GM18526 (cell line): ENCODE measurements around the gene GOLIM4.

ENCODE experiments used
- POLR2A ChIP-seq: IDR thresholded peaks from 3 replicates; pipeline ENCODE4 v1.6.1; 2011; ENCODE audit not compliant: insufficient read length; ENCODE audit errors: extremely low read depth

GOLIM4 gene

GRCh38 chr3:168068346-168068745 is 27.4 kb downstream of the GOLIM4 start:
- no peak for TF ChIP-seq POLR2A

- no peak for TF ChIP-seq POLR2A
Measured at GRCh38 chr3:168066882-168067281, 28.8 kb downstream of the GOLIM4 start.

GRCh38 chr3:168065569-168065968 is 30.2 kb downstream of the GOLIM4 start:
- no peak for TF ChIP-seq POLR2A

GRCh38 chr3:168063122-168063521 is 32.6 kb downstream of the GOLIM4 start:
- no peak for TF ChIP-seq POLR2A

GRCh38 chr3:168062679-168063078 is 33.0 kb downstream of the GOLIM4 start:
- no peak for TF ChIP-seq POLR2A

- no peak for TF ChIP-seq POLR2A
Measured at GRCh38 chr3:168061332-168061996, 34.3 kb downstream of the GOLIM4 start.

- no peak for TF ChIP-seq POLR2A
Measured at GRCh38 chr3:168060317-168060716, 35.4 kb downstream of the GOLIM4 start.

GRCh38 chr3:168058481-168058880 is 37.2 kb downstream of the GOLIM4 start:
- no peak for TF ChIP-seq POLR2A

- no peak for TF ChIP-seq POLR2A
Measured at GRCh38 chr3:168054447-168054846, 41.3 kb downstream of the GOLIM4 start.

- TF ChIP-seq POLR2A = no peak
Measured at GRCh38 chr3:168053115-168053514, 42.6 kb downstream of the GOLIM4 start.

GRCh38 chr3:168052515-168052914 is 43.2 kb downstream of the GOLIM4 start:
- no peak for TF ChIP-seq POLR2A

- no peak for TF ChIP-seq POLR2A
Measured at GRCh38 chr3:168051531-168052471, 43.9 kb downstream of the GOLIM4 start.

- no peak for TF ChIP-seq POLR2A
Measured at GRCh38 chr3:168051070-168051469, 44.7 kb downstream of the GOLIM4 start.

GRCh38 chr3:168049367-168049974 is 46.3 kb downstream of the GOLIM4 start:
- TF ChIP-seq POLR2A = no peak

GRCh38 chr3:168048414-168049330 is 47.1 kb downstream of the GOLIM4 start:
- no peak for TF ChIP-seq POLR2A
